GM21825 (cell line): ENCODE data around the gene CYP20A1.

Experiments used
- ATAC-seq: cut with Tn5 transposase; IDR thresholded peaks from one replicate; pipeline ENCODE4 v1.9.1; 2021; ENCODE audit warnings: mild to moderate bottlenecking, moderate library complexity; ENCODE audit not compliant: unreplicated experiment

Gene CYP20A1

DNA sequence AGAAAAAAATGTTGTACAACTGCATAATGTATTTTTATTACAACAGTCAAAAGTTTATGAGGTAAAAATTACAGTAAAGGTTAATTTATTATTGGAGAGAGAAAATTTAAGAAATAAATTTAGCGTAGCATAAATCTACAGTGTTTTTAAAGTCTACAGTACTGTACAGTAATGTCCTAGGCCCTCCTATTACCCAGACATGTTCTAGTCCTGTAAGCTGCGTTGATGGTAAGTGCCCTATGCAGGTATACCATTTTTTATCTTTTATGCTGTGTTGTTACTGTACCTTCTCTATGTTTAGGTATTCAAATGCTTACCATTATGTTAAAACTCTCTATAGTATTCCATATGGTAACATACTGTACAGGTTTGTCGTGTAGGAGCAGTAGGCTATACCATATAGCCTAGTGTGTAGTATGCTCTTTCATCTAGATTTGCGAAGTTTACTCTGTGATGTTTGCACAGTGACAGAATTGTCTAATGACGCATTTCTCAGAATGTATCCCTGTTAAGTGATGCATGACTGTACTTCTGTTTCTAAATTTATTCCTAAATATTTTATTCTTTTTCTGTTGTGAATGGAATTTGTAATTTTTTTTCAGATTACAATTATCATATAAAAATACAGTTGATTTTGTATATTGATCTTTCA, 113.9 kb downstream of the CYP20A1 start:
- ATAC-seq, result no peak

DNA sequence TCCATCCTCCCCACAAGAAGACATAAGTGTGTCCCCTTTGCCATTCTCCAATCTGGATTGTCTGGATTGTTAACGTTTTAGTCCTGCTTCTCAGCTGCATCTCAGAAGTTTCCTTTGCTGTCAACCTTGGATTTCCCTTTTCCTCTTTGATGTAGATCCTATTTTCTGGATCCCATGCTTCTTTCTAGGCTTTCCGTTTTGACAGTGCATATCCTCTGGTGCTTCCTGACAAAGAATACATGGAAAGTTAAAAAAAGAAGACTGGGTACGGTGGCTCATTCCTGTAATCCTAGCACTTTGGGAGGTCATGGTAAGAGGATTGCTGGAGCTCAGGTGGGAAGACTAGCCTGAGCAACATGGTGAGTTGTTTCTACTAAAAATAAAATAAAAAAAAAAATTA, 116.1 kb downstream of the CYP20A1 start:
- ATAC-seq, result no peak
